Liver (tissue), 3 donors: ENCODE results near the gene TNS1.

ENCODE experiments used
- EGR1 ChIP-seq, 2 donors: IDR thresholded peaks; 2 replicates each; pipeline ENCODE4 v1.6.1; 2016 to 2018; ENCODE audit warnings: antibody characterized with exemption in 2 of 2, low read depth in 2 of 2
- GABPA ChIP-seq, 2 donors: IDR thresholded peaks in 1 of 2; conservative IDR thresholded peaks in 1 of 2; 2 replicates each; pipeline ENCODE4 v1.6.1; 2016; ENCODE audit warnings: antibody characterized with exemption in 2 of 2, mild to moderate bottlenecking in 1 of 2, moderate library complexity in 1 of 2
- JUND ChIP-seq, 2 donors: IDR thresholded peaks; 2 replicates each; pipeline ENCODE4 v1.6.1; 2016; ENCODE audit warnings: antibody characterized with exemption in 2 of 2
- RAD21 ChIP-seq, 2 donors: IDR thresholded peaks; 2 replicates each; pipeline ENCODE4 v1.6.1; 2016; ENCODE audit warnings: antibody characterized with exemption in 2 of 2, mild to moderate bottlenecking in 2 of 2
- SP1 ChIP-seq: IDR thresholded peaks from 2 replicates; pipeline ENCODE4 v1.6.1; 2018; ENCODE audit warnings: antibody characterized with exemption, mild to moderate bottlenecking
- TAF1 ChIP-seq: conservative IDR thresholded peaks from 2 replicates; pipeline ENCODE4 v1.6.1; 2016; ENCODE audit warnings: antibody characterized with exemption, mild to moderate bottlenecking
- YY1 ChIP-seq: IDR thresholded peaks from 2 replicates; pipeline ENCODE4 v1.6.1; 2016; ENCODE audit warnings: antibody characterized with exemption, mild to moderate bottlenecking
- TF ChIP-seq, protein P1 (sequence below): fragments of 150-350 bp; IDR thresholded peaks from 2 replicates; pipeline ENCODE4 v1.5.1; 2017; ENCODE audit warnings: improper control_type of control experiment, low read depth, low read length; ENCODE audit not compliant: missing input control
- TF ChIP-seq, protein P2 (sequence below): IDR thresholded peaks from 2 replicates; pipeline ENCODE4 v1.6.1; 2016; ENCODE audit warnings: antibody characterized with exemption, mild to moderate bottlenecking
- TF ChIP-seq, protein P3 (sequence below): IDR thresholded peaks from 2 replicates; pipeline ENCODE4 v1.6.1; 2016; ENCODE audit warnings: antibody characterized with exemption
- TF ChIP-seq, protein P4 (sequence below): IDR thresholded peaks from 2 replicates; pipeline ENCODE4 v1.6.1; 2016; ENCODE audit warnings: antibody characterized with exemption
- TF ChIP-seq, protein P5 (sequence below): IDR thresholded peaks from 2 replicates; pipeline ENCODE4 v1.6.1; 2016; ENCODE audit warnings: antibody characterized with exemption
- donor health status: healthy.
- donor health status: healthy.

GRCh38 chr2:217797165-217797564 lies 205.6 kb downstream of the TNS1 start:
- TF ChIP-seq, protein P1, sequence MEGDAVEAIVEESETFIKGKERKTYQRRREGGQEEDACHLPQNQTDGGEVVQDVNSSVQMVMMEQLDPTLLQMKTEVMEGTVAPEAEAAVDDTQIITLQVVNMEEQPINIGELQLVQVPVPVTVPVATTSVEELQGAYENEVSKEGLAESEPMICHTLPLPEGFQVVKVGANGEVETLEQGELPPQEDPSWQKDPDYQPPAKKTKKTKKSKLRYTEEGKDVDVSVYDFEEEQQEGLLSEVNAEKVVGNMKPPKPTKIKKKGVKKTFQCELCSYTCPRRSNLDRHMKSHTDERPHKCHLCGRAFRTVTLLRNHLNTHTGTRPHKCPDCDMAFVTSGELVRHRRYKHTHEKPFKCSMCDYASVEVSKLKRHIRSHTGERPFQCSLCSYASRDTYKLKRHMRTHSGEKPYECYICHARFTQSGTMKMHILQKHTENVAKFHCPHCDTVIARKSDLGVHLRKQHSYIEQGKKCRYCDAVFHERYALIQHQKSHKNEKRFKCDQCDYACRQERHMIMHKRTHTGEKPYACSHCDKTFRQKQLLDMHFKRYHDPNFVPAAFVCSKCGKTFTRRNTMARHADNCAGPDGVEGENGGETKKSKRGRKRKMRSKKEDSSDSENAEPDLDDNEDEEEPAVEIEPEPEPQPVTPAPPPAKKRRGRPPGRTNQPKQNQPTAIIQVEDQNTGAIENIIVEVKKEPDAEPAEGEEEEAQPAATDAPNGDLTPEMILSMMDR = no peak
- no peak for TF ChIP-seq SP1
- no peak for TF ChIP-seq TAF1
- TF ChIP-seq, protein P2, sequence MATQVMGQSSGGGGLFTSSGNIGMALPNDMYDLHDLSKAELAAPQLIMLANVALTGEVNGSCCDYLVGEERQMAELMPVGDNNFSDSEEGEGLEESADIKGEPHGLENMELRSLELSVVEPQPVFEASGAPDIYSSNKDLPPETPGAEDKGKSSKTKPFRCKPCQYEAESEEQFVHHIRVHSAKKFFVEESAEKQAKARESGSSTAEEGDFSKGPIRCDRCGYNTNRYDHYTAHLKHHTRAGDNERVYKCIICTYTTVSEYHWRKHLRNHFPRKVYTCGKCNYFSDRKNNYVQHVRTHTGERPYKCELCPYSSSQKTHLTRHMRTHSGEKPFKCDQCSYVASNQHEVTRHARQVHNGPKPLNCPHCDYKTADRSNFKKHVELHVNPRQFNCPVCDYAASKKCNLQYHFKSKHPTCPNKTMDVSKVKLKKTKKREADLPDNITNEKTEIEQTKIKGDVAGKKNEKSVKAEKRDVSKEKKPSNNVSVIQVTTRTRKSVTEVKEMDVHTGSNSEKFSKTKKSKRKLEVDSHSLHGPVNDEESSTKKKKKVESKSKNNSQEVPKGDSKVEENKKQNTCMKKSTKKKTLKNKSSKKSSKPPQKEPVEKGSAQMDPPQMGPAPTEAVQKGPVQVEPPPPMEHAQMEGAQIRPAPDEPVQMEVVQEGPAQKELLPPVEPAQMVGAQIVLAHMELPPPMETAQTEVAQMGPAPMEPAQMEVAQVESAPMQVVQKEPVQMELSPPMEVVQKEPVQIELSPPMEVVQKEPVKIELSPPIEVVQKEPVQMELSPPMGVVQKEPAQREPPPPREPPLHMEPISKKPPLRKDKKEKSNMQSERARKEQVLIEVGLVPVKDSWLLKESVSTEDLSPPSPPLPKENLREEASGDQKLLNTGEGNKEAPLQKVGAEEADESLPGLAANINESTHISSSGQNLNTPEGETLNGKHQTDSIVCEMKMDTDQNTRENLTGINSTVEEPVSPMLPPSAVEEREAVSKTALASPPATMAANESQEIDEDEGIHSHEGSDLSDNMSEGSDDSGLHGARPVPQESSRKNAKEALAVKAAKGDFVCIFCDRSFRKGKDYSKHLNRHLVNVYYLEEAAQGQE = no peak
- TF ChIP-seq, protein P3, sequence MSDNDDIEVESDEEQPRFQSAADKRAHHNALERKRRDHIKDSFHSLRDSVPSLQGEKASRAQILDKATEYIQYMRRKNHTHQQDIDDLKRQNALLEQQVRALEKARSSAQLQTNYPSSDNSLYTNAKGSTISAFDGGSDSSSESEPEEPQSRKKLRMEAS = no peak
- TF ChIP-seq GABPA (IDR thresholded peaks at IDR 0.05 in 1 of 2, conservative IDR thresholded peaks at IDR 0.05 in 1 of 2) = no peak
- no peak for TF ChIP-seq YY1
- no peak for TF ChIP-seq JUND (IDR thresholded peaks at IDR 0.05)
- no peak for TF ChIP-seq RAD21 (IDR thresholded peaks at IDR 0.05)
- TF ChIP-seq, protein P4, sequence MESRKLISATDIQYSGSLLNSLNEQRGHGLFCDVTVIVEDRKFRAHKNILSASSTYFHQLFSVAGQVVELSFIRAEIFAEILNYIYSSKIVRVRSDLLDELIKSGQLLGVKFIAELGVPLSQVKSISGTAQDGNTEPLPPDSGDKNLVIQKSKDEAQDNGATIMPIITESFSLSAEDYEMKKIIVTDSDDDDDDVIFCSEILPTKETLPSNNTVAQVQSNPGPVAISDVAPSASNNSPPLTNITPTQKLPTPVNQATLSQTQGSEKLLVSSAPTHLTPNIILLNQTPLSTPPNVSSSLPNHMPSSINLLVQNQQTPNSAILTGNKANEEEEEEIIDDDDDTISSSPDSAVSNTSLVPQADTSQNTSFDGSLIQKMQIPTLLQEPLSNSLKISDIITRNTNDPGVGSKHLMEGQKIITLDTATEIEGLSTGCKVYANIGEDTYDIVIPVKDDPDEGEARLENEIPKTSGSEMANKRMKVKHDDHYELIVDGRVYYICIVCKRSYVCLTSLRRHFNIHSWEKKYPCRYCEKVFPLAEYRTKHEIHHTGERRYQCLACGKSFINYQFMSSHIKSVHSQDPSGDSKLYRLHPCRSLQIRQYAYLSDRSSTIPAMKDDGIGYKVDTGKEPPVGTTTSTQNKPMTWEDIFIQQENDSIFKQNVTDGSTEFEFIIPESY = no peak
- no peak for TF ChIP-seq EGR1 (IDR thresholded peaks at IDR 0.05; ENCODE audit: low read depth in 2 of 2)
- TF ChIP-seq, protein P5, sequence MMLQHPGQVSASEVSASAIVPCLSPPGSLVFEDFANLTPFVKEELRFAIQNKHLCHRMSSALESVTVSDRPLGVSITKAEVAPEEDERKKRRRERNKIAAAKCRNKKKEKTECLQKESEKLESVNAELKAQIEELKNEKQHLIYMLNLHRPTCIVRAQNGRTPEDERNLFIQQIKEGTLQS = no peak
